IMR-90 (cell line): ENCODE measurements around the gene GOLGA1. TPM values are rescaled to one million over a fixed set of nuclear protein-coding genes. Genes with fewer than 3 reads are reported as not detected.

Source experiments
- ATAC-seq: fragments of 200-7000 bp; cut with Tn5 transposase; 2 replicates; pipeline ENCODE4 v1.9.1; 2020; ENCODE audit warnings: low read depth, mild to moderate bottlenecking, moderate library complexity
- BruUV-seq: library from RNA; stranded (reverse); fragments of 400-500 nt; replicated peaks from 2 replicates; lab custom pipeline; 2021; lab: Mats Ljungman, UMichigan
- CTCF ChIA-PET: fragments of 300-600 bp; formaldehyde crosslinking; extraction: SDS; loops from one replicate; lab custom pipeline; 2021; ENCODE audit warnings: antibody characterized with exemption; lab: Yijun Ruan, JAX
- POLR2A ChIA-PET: fragments of 300-600 bp; sonication (Branson Sonifier 250); formaldehyde crosslinking; loops from one replicate; lab custom pipeline; 2022; ENCODE audit warnings: antibody characterized with exemption; ENCODE audit not compliant: unreplicated experiment; lab: Charles Lee
- DNase-seq: peaks from one replicate; pipeline ENCODE4 v3.0.0; 2013
- H2AFZ ChIP-seq: replicated peaks from 2 replicates; pipeline ENCODE3; 2013; ENCODE audit warnings: low read length, mild to moderate bottlenecking; ENCODE audit not compliant: poor library complexity
- H2AK5ac ChIP-seq: 2 replicates; pipeline ENCODE4 v1.6.1; 2013; ENCODE audit warnings: low read depth, low read length, inconsistent platforms
- H2AK9ac ChIP-seq: replicated peaks from 2 replicates; pipeline ENCODE3; 2013; ENCODE audit warnings: mild to moderate bottlenecking, low read depth, low read length, moderate library complexity; ENCODE audit not compliant: poor library complexity
- H2BK120ac ChIP-seq: 2 replicates; pipeline ENCODE4 v1.6.1; 2013; ENCODE audit warnings: low read depth, low read length, inconsistent platforms
- H2BK15ac ChIP-seq: 3 replicates; pipeline ENCODE4 v1.6.1; 2013; ENCODE audit warnings: low read depth, low read length, inconsistent platforms
- H2BK20ac ChIP-seq: 2 replicates; pipeline ENCODE4 v1.6.1; 2013; ENCODE audit warnings: low read depth, mild to moderate bottlenecking, inconsistent platforms, low read length, moderate library complexity
- H2BK5ac ChIP-seq: 2 replicates; pipeline ENCODE4 v1.6.1; 2013; ENCODE audit warnings: mild to moderate bottlenecking, low read depth, low read length, inconsistent platforms; ENCODE audit not compliant: poor library complexity, severe bottlenecking
- H3K14ac ChIP-seq: replicated peaks from 2 replicates; pipeline ENCODE4 v1.6.1; 2013; ENCODE audit warnings: low read depth, low read length, inconsistent platforms
- H3K18ac ChIP-seq: 2 replicates; pipeline ENCODE4 v1.6.1; 2013; ENCODE audit warnings: low read depth, low read length, control low read depth
- H3K23ac ChIP-seq: 2 replicates; pipeline ENCODE4 v1.6.1; 2013; ENCODE audit warnings: low read depth, low read length, inconsistent platforms
- H3K27ac ChIP-seq: 2 replicates; pipeline ENCODE4 v1.5.1; 2013; ENCODE audit warnings: mild to moderate bottlenecking, control low read depth, low read length; ENCODE audit not compliant: insufficient read depth
- H3K27me3 ChIP-seq: 2 replicates; pipeline ENCODE4 v1.6.1; 2013; ENCODE audit warnings: low read length; ENCODE audit not compliant: control insufficient read depth, insufficient read depth
- H3K36me3 ChIP-seq: 2 replicates; pipeline ENCODE4 v1.6.1; 2013; ENCODE audit warnings: low read length, mixed read lengths; ENCODE audit not compliant: control insufficient read depth, insufficient read depth
- H3K4ac ChIP-seq: 2 replicates; pipeline ENCODE4 v1.6.1; 2013; ENCODE audit warnings: low read depth, low read length, inconsistent platforms
- H3K4me1 ChIP-seq: 2 replicates; pipeline ENCODE4 v1.6.1; 2013; ENCODE audit warnings: low read length, mixed read lengths; ENCODE audit not compliant: control insufficient read depth, insufficient read depth
- H3K4me2 ChIP-seq: 2 replicates; pipeline ENCODE4 v1.6.1; 2013; ENCODE audit warnings: low read depth, mild to moderate bottlenecking, control low read depth, low read length, moderate library complexity
- H3K4me3 ChIP-seq: 2 replicates; pipeline ENCODE4 v1.5.1; 2013; ENCODE audit warnings: low read depth, mild to moderate bottlenecking, control low read depth, low read length, moderate library complexity; ENCODE audit not compliant: insufficient read depth
- H3K56ac ChIP-seq: 2 replicates; pipeline ENCODE4 v1.6.1; 2013; ENCODE audit warnings: low read length, inconsistent platforms; ENCODE audit not compliant: insufficient read depth; ENCODE audit errors: extremely low read depth
- H3K79me1 ChIP-seq, 2 experiments: 2 replicates each; pipeline ENCODE4 v1.6.1; 2013; ENCODE audit warnings: low read length in 2 of 2, inconsistent platforms in 1 of 2, low read depth in 1 of 2
- H3K9ac ChIP-seq: 2 replicates; pipeline ENCODE4 v1.6.1; 2013; ENCODE audit warnings: low read depth, low read length, control low read depth
- H3K9me1 ChIP-seq: 2 replicates; pipeline ENCODE4 v1.6.1; 2013; ENCODE audit warnings: low read length, inconsistent platforms; ENCODE audit not compliant: insufficient read depth
- H3K9me3 ChIP-seq: 2 replicates; pipeline ENCODE4 v1.6.1; 2013; ENCODE audit warnings: low read length; ENCODE audit not compliant: control insufficient read depth, insufficient read depth
- H4K20me1 ChIP-seq: 2 replicates; pipeline ENCODE4 v1.6.1; 2013; ENCODE audit warnings: low read length, inconsistent platforms; ENCODE audit not compliant: insufficient read depth
- H4K5ac ChIP-seq: 2 replicates; pipeline ENCODE4 v1.6.1; 2013; ENCODE audit warnings: mild to moderate bottlenecking, low read depth, low read length, control low read depth
- H4K8ac ChIP-seq, 2 experiments: 2 replicates each; pipeline ENCODE4 v1.6.1; 2013; ENCODE audit warnings: low read depth in 2 of 2, low read length in 2 of 2, control low read depth in 1 of 2, inconsistent platforms in 1 of 2
- H4K91ac ChIP-seq: 2 replicates; pipeline ENCODE4 v1.6.1; 2013; ENCODE audit warnings: low read depth, low read length, inconsistent platforms; ENCODE audit not compliant: insufficient read depth
- USF2 ChIP-seq: fragments of 150-350 bp; IDR thresholded peaks from 2 replicates; pipeline ENCODE4 v1.6.1; 2017; ENCODE audit warnings: mild to moderate bottlenecking, antibody characterized with exemption, low read length, low read depth
- WGBS, 2 experiments: methylation state at CpG; one replicate each; pipeline versions ENCODE4 v1.1.5 to v1.1.7; 2013; ENCODE audit warnings: missing lambda C conversion rate in 2 of 2; ENCODE audit not compliant: insufficient read length in 1 of 2; ENCODE audit errors: extremely low coverage in 2 of 2; 5-methylcytosine and 5-hydroxymethylcytosine counted together
- dilution Hi-C: fragments of 300-500 bp; cut with HindIII; formaldehyde crosslinking; loops from one replicate; pipeline ENCODE4 v1.14.3; 2018; ENCODE audit warnings: low sequenced_read_pairs; ENCODE audit not compliant: unreplicated experiment
- in situ Hi-C: fragments of 300-500 bp; cut with MboI; formaldehyde crosslinking; loops from 3 replicates; pipeline ENCODE4 v1.14.3; 2019; ENCODE audit warnings: low sequenced_read_pairs, inconsistent platforms, mixed read lengths
- intact Hi-C: fragments of 100-400 bp; cut with micrococcal nuclease; formaldehyde crosslinking; loops from 2 replicates; pipeline ENCODE4 v1.10.0; 2022
- polyA plus RNA-seq, 3 experiments: library from polyadenylated mRNA; depleted of rRNA; stranded (reverse); fragments of >200 nt; gene quantifications; 2 replicates each; pipeline ENCODE4 v1.2.3, GENCODE V29; 2012; ENCODE audit warnings: low replicate concordance in 1 of 3
- total RNA-seq: library from RNA; depleted of rRNA; stranded (reverse); fragments of >200 nt; gene quantifications from 2 replicates; pipeline ENCODE4 v1.2.3, GENCODE V29; 2012

Gene GOLGA1
- total and polyA plus RNA-seq, 2 of the 4 experiments (the other 2 are of a cell fraction) = 10.6 to 12.7 TPM

GRCh38 chr9:124843456-124844034, 97.3 kb downstream of the GOLGA1 start:
- CTCF ChIA-PET = interaction anchor here (2.3 kb wide), 1 partner anchor 9 kb away, joined by 9 read pairs; the partner anchor contains the start of gene WDR38
- in situ Hi-C loops = no loop called here

More at GRCh38 chr9:124843456-124844034, 97.3 kb downstream of the GOLGA1 start:
- DNase-seq (no peak), ATAC-seq (no peak)
- Histone ChIP-seq H2AK5ac (no peak overlapping the region), H3K79me1 (no peaks in the 10 kb centered on the region), H3K9ac (no peak overlapping the region), H2BK5ac (no peak overlapping the region), H3K14ac (no peak overlapping the region), H3K23ac (no peak overlapping the region), H2AFZ (no peak overlapping the region), H3K18ac (no peak overlapping the region), H3K36me3 (no peaks in the 10 kb centered on the region), H2AK9ac (no peak overlapping the region), H3K4ac (no peak overlapping the region), H3K9me1 (no peaks in the 10 kb centered on the region), H4K8ac (no peak overlapping the region), H3K27me3 (no peaks in the 10 kb centered on the region), H4K91ac (no peak overlapping the region), H4K20me1 (no peaks in the 10 kb centered on the region), H3K4me1 (no peaks in the 10 kb centered on the region), H3K27ac (no peak overlapping the region), H2BK15ac (no peak overlapping the region), H2BK120ac (no peak overlapping the region), H3K56ac (no peak overlapping the region), H3K4me3 (no peak overlapping the region), H3K4me2 (no peak overlapping the region), H3K9me3 (no peaks in the 10 kb centered on the region), H2BK20ac (no peak overlapping the region), H4K5ac (no peak overlapping the region)
- no TSS peak for BruUV-seq
- WGBS, 2 experiments = 80% methylated on average over 2 of the region's 11 CpGs; no CpG with 5 or more reads in 1 of the 2 experiments
- intact Hi-C loops = no loop called here
- POLR2A ChIA-PET = no interaction called here
- no peak for TF ChIP-seq USF2
- dilution Hi-C loops = no loop called here
